Testis (tissue), 3 donors: ENCODE results near the gene ERF. TPM values are rescaled to one million over a fixed set of nuclear protein-coding genes. Genes with fewer than 3 reads are reported as not detected.

ENCODE experiments used
- DNase-seq: peaks from one replicate; pipeline ENCODE4 v3.0.0-alpha.2; 2019
- H3K27ac ChIP-seq, 2 donors: fragments of 200-600 bp; sonication (generic); one replicate each; pipeline ENCODE4 v1.5.1; 2019
- H3K27me3 ChIP-seq: fragments of 200-600 bp; sonication (generic); one replicate; pipeline ENCODE4 v1.5.1; 2019
- H3K36me3 ChIP-seq: fragments of 200-600 bp; sonication (generic); one replicate; pipeline ENCODE4 v1.5.1; 2017; ENCODE audit warnings: low read depth; ENCODE audit errors: missing control alignments
- H3K4me1 ChIP-seq: fragments of 200-600 bp; sonication (generic); one replicate; pipeline ENCODE4 v1.5.1; 2019
- H3K4me3 ChIP-seq, 2 donors: fragments of 200-600 bp; sonication (generic); one replicate each; pipeline ENCODE4 v1.5.1; 2017 to 2019
- H3K9me3 ChIP-seq: fragments of 200-600 bp; sonication (generic); one replicate; pipeline ENCODE4 v1.5.1; 2017
- CTCF ChIP-seq, 3 experiments: fragments of 450-650 bp in 2 of 3; fragments of 200-600 bp in 1 of 3; sonication (generic) in 1 of 3; IDR thresholded peaks; one replicate each; pipeline ENCODE4 v1.5.1; 2016 to 2019; ENCODE audit warnings: antibody characterized with exemption in 3 of 3, mild to moderate bottlenecking in 2 of 3, moderate library complexity in 1 of 3
- POLR2A ChIP-seq: fragments of 450-650 bp; IDR thresholded peaks from one replicate; pipeline ENCODE4 v1.6.1; 2017; ENCODE audit warnings: antibody characterized with exemption, mild to moderate bottlenecking, moderate library complexity
- WGBS, 2 donors: methylation state at CpG; one replicate each; pipeline ENCODE4 v1.1.5; 2018; 5-methylcytosine and 5-hydroxymethylcytosine counted together
- intact Hi-C: fragments of 100-400 bp; cut with DNase I; formaldehyde crosslinking; loops from one replicate; pipeline ENCODE4 v1.15.1; 2023; ENCODE audit warnings: low total_unique reads
- polyA plus RNA-seq: library from polyadenylated mRNA; stranded (reverse); fragments of 350-450 nt; fragmentation: Illumina TruSeq; extraction: RNeasy Lipid Tissue Mini Kit (QIAGEN cat#74804); gene quantifications from one replicate; pipeline ENCODE4 v1.2.3, GENCODE V29; 2014; ENCODE audit warnings: low read depth, low replicate concordance; ENCODE audit not compliant: insufficient read depth
- total RNA-seq, 2 donors: library from RNA; depleted of rRNA; stranded (reverse); fragments of >200 nt; gene quantifications; one replicate each; pipeline ENCODE4 v1.2.3, GENCODE V29; 2016

Gene ERF
- total and polyA plus RNA-seq, 3 donors from 2014 or later: 59.6 to 120 (median 85.4) TPM

DNA sequence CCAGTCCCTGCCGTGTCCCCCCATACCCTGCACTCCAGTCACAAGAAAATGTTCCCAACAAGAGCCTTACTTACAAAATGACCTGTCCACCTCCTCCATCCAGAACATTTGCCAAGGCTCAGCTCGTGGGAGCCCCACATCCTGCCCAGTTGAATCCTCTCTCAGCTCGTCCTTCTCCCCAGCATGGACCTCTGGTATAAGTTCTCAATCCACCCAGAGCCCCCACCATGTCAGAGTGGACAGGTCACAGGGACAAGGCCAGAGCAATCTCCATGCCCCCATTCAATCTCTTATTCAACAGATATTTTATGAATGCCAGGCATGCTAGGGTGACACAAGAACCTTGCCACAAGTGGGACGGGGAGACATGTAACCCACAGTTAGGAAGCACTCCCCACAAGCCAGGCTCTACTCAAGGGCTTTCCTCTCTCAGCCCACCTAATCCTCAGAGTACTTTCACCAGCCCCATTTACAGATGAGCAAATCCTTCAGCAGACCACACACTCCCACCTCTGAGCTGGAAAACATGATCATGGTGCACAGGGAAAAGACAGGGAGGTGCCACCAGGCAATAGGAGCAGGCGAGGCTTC, 52.5 kb downstream of the ERF start:
- WGBS, 2 donors: 83 to 84% methylated on average over 5 of the region's 5 CpGs
- no peaks in the 10 kb centered on the region for H3K4me1 ChIP-seq
- no peaks in the 10 kb centered on the region for H3K36me3 ChIP-seq
- no peaks in the 10 kb centered on the region for H3K27me3 ChIP-seq
- intact Hi-C loops: no loop called here
- DNase-seq: no peak
- no peak overlapping the region for H3K4me3 ChIP-seq
- peak overlapping the region in 1 of 2 donors; percentile 30 for H3K27ac ChIP-seq
- TF ChIP-seq CTCF (IDR thresholded peaks at IDR 0.05): no peak
- no peak for TF ChIP-seq POLR2A
- H3K9me3 ChIP-seq: no peaks in the 10 kb centered on the region

- intact Hi-C loops: no loop called here
- H3K4me1 ChIP-seq: no peaks in the 10 kb centered on the region
- DNase-seq: no peak
- WGBS, 2 donors: 61 to 72% methylated on average over 6 of the region's 6 CpGs
- no peaks in the 10 kb centered on the region for H3K27me3 ChIP-seq
- no peak overlapping the region for H3K4me3 ChIP-seq
- H3K36me3 ChIP-seq: no peaks in the 10 kb centered on the region
- no peaks in the 10 kb centered on the region for H3K9me3 ChIP-seq
- H3K27ac ChIP-seq: peak overlapping the region; percentile 19 to 30
- no peak for TF ChIP-seq CTCF (IDR thresholded peaks at IDR 0.05)
- no peak for TF ChIP-seq POLR2A
Measured at GRCh38 chr19:42201489-42202289, 53.2 kb downstream of the ERF start.

DNA sequence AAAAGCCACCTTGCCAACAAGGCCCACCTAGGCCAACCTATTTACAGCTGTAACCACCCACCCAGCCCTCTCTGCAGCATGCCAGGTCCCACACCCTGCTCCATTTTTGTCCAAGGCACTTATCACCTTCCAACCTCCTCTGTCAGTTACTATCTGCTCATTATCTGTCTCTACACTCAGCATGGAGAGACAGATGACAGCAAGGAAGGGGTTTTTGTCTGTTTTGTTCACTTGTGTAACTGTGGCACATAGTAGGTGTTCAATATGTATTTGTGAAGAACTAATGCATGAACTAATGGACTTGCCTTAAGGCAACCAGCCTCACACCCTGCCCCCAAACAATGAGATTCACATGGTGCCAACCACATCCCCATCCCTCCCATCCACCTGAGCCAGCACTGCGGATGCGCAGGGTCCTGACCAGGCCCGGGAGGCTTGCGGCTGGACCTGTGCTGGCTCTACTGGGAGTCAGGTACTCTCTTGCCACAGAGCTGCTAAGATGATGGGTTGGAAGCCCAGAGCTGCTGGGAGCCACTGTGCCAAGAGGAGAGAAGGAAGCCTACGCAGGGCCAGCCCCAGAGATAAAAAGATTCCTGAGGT, 54.7 kb downstream of the ERF start:
- no peaks in the 10 kb centered on the region for H3K27me3 ChIP-seq
- no peaks in the 10 kb centered on the region for H3K4me1 ChIP-seq
- whole genome bisulfite sequencing, 2 donors: 80 to 97% methylated on average over 5 of the region's 5 CpGs
- no peaks in the 10 kb centered on the region for H3K36me3 ChIP-seq
- no peak overlapping the region for H3K4me3 ChIP-seq
- H3K27ac ChIP-seq: no peak overlapping the region
- no peaks in the 10 kb centered on the region for H3K9me3 ChIP-seq
- intact Hi-C loops: no loop called here
- DNase-seq: no peak
- TF ChIP-seq CTCF (IDR thresholded peaks at IDR 0.05) (no peak), POLR2A (no peak)

DNA sequence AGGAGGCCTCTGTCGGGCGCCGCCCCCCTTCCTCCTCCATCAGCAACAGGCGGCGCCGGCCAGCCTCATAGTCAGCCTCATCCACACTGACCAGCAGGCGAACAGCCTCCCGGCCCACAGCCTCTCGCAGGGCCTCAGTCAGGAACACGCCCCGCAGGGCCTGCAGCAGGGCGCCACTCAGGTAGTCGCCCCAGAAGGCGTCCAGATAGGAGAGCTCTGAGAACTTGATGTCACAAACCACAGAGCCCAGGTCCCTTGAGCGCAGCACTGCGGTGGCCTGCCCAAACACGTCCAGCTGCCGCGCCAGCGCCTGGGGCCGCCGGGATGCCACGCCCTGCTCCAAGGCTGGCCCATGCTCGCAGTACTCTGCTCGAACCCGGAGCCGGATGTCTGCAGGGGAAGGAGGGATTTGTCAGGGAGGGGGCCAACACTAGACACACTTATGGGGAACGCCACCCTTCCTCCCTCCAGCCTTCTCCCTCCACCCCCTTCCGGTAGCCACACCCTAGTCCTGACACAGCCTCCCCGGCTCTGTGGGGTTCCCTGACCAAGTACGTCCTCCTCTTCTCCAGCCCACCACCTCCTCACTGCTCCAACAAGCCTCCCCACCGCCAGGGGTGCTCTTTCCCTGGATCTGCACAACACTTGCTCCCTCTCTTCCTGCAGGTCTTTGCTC, 55.4 kb downstream of the ERF start:
- no peak for DNase-seq
- H3K27ac ChIP-seq: no peak overlapping the region
- intact Hi-C loops: no loop called here
- 82 to 83% methylated on average over 10 to 32 of the region's 32 CpGs for WGBS, 2 donors
- TF ChIP-seq POLR2A (no peak), CTCF (IDR thresholded peaks at IDR 0.05) (no peak)
- H3K36me3 ChIP-seq: no peaks in the 10 kb centered on the region
- no peak overlapping the region for H3K4me3 ChIP-seq
- no peaks in the 10 kb centered on the region for H3K4me1 ChIP-seq
- H3K27me3 ChIP-seq: no peaks in the 10 kb centered on the region
- H3K9me3 ChIP-seq: no peaks in the 10 kb centered on the region
